Stimulated activated CD4-positive, alpha-beta T cell treated with anti-CD3 and anti-CD28 coated beads, Interleukin-1b, Interleukin-23, amount 100 ng/mL, for 1 hour (primary cell): ENCODE data around the gene C1QTNF9B.

ENCODE experiments used
- DNase-seq, 2 donors: peaks; one replicate each; pipeline ENCODE4 v3.0.0-alpha.2; 2020; ENCODE audit warnings: low read depth in 2 of 2

C1QTNF9B gene

DNA sequence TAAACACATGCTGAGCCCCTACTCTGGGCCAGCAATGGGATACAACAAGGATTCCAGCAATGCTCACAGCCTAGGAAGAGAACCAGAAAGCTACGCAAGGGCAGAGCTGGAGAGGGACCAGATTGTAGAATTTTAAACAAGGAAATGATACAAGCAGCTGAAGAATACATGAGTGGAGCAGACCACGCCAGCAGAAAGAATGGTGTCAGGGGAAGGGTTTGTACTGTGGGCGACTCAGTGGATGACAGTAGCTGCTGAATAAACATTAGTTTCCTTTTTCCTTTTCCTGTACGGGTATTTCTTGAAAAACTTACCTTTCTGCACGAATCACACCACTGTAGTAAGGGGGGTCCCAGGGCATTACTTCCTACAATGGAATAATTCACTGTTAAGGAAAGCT lies 38.8 kb downstream of the C1QTNF9B start:
- DNase-seq = no peak

DNA sequence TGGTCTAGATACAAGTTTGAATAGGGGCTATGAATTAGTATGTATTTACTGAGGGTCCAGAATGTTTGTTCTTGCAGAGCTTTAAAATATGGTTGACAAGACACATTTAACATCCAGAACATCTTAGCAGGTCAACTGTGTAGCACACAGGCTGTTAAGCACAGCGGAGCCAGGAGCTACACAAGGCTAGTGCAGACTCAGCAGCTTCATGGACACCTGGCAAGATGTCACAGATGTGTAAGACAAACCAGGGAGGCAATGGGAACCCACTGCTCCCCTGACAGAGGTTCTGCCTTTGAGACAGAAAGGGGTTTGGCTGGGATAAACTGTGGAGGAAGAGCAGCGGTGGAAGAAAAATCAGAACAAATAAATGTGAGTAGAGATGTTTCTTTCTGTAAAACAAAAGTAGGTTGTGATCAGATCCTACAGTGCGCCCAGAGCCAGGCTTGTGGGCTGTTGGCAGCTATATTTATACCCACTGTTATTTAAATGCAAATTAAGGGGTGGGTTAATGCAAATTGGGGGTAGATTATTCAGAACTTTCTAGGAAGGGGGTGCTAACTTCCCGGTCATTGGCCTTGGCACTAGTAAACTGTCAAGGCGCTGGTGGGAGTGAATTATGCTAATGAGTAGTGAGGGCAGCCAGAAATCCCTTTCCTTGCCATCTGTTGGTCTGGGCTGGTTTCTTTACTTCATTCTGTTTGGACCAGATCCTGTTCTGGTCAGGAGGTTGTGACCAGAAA lies 41.1 kb downstream of the C1QTNF9B start:
- no peak for DNase-seq

DNA sequence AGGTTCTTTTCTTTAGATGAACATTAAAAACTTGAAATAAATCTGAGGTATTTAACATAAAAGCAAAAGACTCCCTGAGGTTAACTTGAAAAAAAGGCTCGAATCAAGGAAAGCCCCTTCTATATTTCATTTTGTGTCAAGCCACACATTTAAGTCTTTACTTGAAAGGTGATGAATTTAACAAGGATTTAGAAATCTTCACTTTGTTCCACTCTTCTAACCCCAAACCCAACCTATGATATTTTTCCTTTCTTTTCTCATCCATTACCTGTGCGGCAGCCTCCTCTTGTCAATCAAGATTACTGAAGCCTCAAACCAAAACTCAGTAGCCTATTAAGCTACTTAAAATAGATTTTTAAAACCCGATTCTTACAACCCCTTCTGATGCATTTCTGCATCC lies 41.9 kb downstream of the C1QTNF9B start:
- no peak for DNase-seq

DNA sequence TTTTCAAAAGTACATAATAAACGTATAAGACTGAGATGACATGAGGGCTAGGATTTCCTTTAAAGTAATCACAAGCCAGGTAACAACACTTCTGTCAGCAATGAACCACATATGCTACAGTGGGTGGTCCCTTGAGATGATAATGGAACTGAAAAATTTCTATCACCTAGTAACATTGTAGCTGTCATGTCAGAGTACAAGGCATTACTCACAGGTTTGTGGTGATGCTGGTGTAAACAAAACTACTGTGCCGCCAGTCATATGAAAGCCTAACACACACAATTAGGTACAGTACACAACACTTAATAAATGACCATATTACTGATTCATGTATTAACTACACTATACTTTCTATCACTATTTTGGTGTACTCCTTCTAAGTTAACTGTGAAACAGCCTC lies 45.0 kb downstream of the C1QTNF9B start:
- DNase-seq = no peak

DNA sequence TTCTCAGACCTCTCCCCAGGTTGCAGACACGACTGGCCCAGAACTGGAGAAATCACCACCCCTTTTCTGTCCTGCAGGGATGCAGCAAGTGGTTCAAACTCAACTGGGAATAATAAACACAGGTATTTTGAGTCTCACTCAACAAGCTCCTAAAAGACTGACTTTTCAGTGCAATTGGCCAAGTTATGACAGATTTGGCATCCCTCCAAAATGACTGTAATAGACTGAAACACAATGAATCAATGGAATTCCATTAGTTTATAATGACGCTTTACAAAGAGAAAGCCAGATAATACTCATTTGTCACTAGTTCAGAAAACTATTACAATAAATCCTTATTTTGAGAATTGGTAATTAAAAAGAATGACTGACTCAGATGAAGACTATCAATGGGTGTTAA lies 46.2 kb downstream of the C1QTNF9B start:
- no peak for DNase-seq

DNA sequence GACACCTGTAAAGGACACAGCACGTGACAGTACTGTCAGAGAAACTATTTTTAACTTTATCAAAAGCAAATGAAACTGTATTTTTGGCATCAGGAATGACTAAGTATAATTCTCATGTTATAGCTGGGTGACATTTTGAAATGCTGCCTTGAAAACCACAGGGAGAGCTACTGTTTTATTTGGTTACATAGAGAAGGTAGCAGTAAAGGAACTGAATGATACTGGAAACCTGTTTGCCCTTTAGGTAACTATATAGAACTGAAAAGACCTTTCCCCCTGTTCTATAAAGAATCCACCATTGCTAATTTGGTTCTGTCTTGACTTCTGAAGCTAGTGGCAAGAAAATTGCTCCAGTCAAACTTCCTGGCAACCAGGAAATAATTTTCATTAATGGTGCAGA lies 47.2 kb downstream of the C1QTNF9B start:
- no peak for DNase-seq

DNA sequence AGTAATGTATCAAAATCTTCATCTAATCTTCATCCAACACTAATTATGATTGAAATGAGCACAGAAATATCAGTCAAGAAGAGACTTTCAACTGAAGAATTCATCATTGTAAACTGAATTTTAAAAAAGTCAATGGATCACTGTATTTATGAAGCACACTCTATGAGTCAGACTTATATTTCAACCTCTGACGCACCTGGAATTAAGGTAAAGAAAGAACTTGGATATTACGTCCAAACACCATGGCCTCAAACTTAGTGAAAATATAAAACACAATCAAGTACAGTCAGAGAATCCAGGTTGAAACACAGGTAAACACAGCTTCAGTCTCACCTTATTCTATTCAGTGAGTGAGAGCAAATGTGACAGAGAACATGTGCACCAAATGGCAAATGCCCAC lies 47.6 kb downstream of the C1QTNF9B start:
- DNase-seq = no peak

DNA sequence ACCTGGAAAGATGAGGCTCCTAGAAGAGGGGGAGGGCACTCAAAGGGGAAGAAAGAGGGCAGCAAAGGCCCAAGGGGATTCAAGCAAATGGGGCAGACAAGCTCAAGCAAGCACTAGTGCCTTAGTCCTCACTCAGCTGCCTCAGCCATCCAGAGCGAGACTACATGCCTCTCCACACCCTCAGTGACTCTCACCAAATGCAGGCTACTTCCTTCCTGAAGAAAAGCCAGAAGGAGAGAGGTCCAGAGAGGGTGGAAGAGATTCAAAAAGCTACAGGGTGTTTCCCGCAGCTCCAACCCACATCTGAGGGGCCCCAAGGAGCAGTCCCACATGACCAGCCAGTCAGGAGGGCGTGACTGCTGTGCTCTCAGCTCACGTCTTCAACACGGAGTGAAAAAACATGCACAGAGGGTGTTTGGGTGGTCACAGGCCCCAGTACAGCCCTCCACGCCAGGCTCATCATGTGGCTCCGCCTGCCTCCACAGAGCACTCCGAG lies 48.6 kb downstream of the C1QTNF9B start:
- no peak for DNase-seq

DNA sequence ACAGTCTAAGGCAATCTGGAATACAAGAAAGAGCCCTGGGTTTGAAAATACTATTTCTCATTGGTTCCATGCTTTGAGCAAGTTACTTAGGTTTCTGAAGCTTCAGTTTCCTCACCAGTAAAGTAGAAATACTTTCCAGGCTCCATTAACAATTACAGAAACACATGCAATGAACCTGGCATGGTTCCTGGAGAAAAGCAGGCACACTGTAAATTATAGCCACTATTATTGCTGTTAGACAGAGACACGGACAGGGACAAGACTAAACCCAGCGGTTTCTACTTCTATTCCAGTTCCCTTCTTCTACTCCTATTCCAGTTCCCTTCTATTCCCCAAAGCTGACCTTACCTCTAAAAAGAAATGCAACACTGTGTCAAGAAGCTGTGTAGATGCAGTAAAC lies 49.3 kb downstream of the C1QTNF9B start:
- DNase-seq = no peak

DNA sequence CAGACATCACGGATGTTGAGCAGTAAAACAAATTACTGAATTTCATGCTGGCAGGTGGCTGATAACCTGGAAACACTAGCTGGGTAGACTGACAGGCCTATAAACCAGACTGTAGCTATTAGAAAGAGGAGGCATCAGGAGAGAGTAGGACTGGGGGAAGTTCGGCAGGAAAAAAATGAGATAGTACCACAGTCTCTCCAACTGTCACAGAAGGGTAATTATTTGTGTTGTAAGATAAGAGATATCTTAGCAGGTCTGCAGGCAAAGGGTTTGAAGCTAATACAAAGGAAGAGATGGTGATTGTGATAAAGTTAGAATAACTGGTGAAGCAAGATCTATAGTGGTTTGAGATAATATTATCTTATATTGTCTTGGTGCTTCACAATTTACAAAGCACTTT lies 49.8 kb downstream of the C1QTNF9B start:
- no peak for DNase-seq

DNA sequence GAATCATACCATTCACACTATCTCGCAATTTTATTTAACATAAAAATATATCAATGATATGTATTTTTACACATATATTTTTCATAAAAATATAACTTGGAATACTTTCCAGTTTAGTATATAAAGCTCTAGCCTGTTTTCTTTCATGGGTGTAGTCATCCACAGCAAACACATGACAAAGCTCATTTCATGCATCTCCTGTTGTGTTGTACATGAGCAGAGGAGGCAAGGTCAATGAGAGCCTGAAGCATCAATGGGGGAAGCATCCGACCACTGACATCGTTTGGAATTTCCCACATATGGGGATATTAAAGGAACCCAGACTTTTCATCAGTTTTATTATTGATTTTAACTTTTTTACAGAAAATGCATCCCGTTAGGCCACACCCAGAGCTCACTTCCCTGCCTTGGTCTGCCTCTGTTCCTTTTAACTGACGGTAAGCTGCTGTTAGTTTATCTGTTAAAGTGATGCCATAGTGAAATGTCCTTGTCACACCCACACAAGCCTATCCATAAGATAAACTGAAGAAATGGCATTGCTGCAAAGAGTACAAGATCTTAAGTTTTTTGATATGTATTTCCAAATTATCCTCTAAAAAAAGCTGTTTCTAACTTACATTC lies 52.1 kb downstream of the C1QTNF9B start:
- no peak for DNase-seq

DNA sequence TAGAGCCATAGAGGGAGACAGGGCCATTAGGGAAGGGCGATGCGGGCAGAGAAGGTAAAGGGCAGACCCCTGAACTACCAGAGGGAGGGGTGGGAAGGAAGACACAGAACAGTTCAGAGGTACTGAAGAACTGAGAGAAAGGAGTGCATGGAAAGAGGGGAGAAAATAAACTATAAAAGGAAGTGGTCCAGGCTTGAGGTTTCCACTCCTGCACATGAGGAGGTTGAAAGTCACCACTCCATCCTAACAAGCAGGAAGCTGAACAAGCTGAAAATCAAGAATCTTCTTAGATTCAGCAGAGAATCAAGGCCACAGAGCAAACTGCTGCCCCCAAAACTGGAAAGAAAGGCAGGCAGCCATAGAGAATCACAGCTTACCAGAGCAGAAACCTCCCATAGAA lies 53.2 kb downstream of the C1QTNF9B start:
- no peak for DNase-seq

DNA sequence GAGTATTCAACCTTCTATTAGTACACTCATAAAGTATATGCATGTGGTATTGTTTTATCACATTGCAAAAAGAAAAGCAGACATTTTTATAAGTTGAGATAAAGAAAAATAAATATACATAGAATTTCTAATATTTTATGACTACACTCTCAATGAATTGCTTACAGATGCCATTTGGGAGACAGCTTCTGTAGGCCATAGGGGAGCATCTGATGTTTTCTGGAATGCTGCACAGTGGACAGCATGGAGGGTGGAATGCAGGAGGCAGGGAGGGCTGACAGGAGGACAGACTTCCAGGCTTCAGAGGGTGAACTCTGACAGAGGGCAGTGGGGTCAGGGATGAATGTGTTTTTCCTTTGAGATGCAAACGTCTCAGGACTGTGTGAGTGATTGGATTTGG lies 53.9 kb downstream of the C1QTNF9B start:
- no peak for DNase-seq

DNA sequence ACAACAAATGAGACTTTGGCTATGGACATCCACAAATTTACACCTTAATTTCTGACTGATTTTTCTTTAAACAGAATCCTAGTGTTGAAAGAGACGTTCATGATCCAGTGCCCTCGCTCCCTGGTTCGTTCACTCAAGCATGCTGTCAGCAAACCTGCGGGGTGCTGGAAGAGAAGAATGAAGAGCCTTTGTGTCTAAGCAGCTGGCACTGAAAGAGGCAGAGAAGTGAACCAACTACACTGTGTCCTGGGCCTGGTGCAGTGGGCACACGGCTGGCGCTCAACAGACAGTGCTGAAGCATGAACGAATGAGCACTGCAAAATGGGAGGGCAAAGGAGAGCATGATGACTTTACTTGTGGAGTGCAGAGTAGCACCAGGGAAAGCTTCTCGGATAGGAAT lies 54.9 kb downstream of the C1QTNF9B start:
- DNase-seq = no peak
